ENCODE results near the gene OR5V1.
"Not testable (repeated sequence)": the region's sequence is repeated elsewhere in the genome, so short reads cannot be mapped to it uniquely, and the experiment has no call there.

OR5V1 gene

DNA sequence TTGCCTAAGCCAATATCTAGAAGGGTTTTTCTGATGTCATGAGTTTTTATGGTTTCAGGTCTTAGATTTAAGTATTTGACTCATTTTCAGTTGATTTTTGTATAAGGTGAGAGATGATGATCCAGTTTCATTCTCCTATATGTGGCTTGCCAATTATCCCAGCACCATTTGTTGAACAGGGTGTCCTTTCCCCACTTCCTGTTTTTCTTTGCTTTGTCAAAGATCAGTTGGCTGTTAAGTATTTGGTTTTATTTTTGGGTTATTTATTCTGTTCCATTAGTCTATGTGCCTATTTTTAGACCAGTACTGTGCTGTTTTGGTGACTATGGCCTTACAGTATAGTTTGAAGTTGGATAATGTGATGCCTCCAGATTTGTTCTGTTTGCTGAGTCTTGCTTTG lies 45.3 kb downstream of the OR5V1 start:
- H3K36me3 Mint-ChIP-seq (ENCODE audit: low read depth); H3K27me3 Mint-ChIP-seq; H3K4me1 Mint-ChIP-seq (ENCODE audit: low read depth); H3K27ac Mint-ChIP-seq; intact Hi-C loops (cut with micrococcal nuclease); H3K9me3 Mint-ChIP-seq; H3K4me3 Mint-ChIP-seq: not testable (repeated sequence)

DNA sequence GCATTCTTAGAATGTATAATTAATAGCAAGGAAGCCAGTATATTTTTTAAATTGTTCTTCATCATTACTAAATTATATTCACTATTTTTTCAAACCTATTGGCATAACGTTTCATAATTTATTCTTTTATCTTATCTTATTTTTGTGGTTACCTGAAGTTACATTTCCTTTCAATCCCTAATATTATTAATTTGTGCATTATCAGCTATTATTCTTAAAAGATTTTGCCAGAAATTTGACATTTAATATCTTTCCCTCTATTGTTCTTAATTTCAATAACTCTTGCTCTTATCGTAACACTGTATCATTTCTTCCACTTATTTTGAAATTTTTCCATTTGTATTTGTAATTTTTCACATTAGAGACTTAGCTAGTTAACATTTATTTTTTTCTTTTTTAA lies 48.7 kb downstream of the OR5V1 start:
- intact Hi-C loops (cut with micrococcal nuclease) = no loop called here
- Mint-ChIP-seq H3K9me3 (no peaks in the 10 kb centered on the region), H3K4me3 (no peak overlapping the region), H3K27ac (no peak overlapping the region), H3K27me3 (no peaks in the 10 kb centered on the region), H3K4me1 (ENCODE audit: low read depth) (no peaks in the 10 kb centered on the region), H3K36me3 (ENCODE audit: low read depth) (no peaks in the 10 kb centered on the region)
